HL-60 (cell line): ENCODE measurements around the gene PGC.

Source experiments
- POLR2AphosphoS5 ChIP-seq: IDR thresholded peaks from 2 replicates; pipeline ENCODE4 v1.6.1; 2012; ENCODE audit warnings: low read depth
- SPI1 ChIP-seq: IDR thresholded peaks from 2 replicates; pipeline ENCODE4 v1.6.1; 2012; ENCODE audit warnings: low read depth, mild to moderate bottlenecking, borderline replicate concordance
- TF ChIP-seq, protein P1 (sequence below): IDR thresholded peaks from one replicate; pipeline ENCODE4 v1.5.1; 2011; ENCODE audit warnings: low read length, control low read depth, inconsistent platforms; ENCODE audit not compliant: insufficient read depth
- TF ChIP-seq, protein P2 (sequence below): IDR thresholded peaks from 2 replicates; pipeline ENCODE4 v1.6.1; 2012; ENCODE audit warnings: low read depth; ENCODE audit not compliant: insufficient replicate concordance

DNA sequence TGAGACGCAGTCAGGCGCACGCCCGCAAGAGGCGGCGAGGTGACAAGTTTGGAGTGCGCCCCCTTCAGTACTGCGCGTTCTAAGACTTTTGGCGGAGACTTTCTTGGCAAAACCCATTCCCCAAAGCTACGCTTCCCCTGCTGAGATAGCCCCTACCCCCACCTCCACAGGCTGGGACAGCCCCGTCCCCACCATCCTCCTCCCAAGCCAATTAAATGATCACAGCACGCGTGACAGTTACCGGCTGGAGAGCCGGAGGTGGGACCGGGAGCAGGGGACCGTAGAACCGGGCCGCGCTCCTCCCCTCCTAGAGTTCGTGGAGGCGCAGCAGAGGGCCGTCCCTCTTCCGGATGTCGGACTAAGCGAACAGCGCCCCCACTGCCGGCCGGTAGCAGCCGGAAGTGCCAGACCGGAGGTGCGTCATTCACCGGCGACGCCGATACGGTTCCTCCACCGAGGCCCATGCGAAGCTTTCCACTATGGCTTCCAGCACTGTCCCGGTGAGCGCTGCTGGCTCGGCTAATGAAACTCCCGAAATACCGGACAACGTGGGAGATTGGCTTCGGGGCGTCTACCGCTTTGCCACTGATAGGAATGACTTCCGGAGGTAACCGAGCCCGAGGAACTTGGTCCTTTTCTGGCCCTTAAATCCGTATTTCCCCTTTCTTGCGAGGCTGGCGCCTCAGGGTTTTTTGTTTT is 40.2 kb upstream of the PGC start, which contains the start of gene TOMM6:
- TF ChIP-seq, protein P1, sequence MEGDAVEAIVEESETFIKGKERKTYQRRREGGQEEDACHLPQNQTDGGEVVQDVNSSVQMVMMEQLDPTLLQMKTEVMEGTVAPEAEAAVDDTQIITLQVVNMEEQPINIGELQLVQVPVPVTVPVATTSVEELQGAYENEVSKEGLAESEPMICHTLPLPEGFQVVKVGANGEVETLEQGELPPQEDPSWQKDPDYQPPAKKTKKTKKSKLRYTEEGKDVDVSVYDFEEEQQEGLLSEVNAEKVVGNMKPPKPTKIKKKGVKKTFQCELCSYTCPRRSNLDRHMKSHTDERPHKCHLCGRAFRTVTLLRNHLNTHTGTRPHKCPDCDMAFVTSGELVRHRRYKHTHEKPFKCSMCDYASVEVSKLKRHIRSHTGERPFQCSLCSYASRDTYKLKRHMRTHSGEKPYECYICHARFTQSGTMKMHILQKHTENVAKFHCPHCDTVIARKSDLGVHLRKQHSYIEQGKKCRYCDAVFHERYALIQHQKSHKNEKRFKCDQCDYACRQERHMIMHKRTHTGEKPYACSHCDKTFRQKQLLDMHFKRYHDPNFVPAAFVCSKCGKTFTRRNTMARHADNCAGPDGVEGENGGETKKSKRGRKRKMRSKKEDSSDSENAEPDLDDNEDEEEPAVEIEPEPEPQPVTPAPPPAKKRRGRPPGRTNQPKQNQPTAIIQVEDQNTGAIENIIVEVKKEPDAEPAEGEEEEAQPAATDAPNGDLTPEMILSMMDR, result peak; percentile 78
- TF ChIP-seq SPI1, result peak; percentile 29; the same call in 1 of the 2 replicates
- TF ChIP-seq, protein P2, sequence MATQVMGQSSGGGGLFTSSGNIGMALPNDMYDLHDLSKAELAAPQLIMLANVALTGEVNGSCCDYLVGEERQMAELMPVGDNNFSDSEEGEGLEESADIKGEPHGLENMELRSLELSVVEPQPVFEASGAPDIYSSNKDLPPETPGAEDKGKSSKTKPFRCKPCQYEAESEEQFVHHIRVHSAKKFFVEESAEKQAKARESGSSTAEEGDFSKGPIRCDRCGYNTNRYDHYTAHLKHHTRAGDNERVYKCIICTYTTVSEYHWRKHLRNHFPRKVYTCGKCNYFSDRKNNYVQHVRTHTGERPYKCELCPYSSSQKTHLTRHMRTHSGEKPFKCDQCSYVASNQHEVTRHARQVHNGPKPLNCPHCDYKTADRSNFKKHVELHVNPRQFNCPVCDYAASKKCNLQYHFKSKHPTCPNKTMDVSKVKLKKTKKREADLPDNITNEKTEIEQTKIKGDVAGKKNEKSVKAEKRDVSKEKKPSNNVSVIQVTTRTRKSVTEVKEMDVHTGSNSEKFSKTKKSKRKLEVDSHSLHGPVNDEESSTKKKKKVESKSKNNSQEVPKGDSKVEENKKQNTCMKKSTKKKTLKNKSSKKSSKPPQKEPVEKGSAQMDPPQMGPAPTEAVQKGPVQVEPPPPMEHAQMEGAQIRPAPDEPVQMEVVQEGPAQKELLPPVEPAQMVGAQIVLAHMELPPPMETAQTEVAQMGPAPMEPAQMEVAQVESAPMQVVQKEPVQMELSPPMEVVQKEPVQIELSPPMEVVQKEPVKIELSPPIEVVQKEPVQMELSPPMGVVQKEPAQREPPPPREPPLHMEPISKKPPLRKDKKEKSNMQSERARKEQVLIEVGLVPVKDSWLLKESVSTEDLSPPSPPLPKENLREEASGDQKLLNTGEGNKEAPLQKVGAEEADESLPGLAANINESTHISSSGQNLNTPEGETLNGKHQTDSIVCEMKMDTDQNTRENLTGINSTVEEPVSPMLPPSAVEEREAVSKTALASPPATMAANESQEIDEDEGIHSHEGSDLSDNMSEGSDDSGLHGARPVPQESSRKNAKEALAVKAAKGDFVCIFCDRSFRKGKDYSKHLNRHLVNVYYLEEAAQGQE, result peak; percentile 64
- peak; percentile 94 for TF ChIP-seq POLR2AphosphoS5
